Right renal cortex interstitium (tissue), 3 donors: ENCODE data around the gene KDM5C. TPM values are rescaled to one million over a fixed set of nuclear protein-coding genes. Genes with fewer than 3 reads are reported as not detected.

ENCODE experiments used
- DNase-seq, 3 donors: peaks; one replicate each; pipeline ENCODE4 v3.0.0-alpha.2; 2013; ENCODE audit warnings: low read depth in 3 of 3, low spot score in 2 of 3
- polyA plus RNA-seq, 3 donors: library from polyadenylated mRNA; unstranded; fragments of 120-200 nt; gene quantifications; one replicate each; pipeline ENCODE4 v1.2.1, GENCODE V29; 2013; ENCODE audit not compliant: insufficient read length in 3 of 3

Gene KDM5C
- polyA plus RNA-seq, 3 donors, result 59.8 to 71.3 (median 66.8) TPM

DNA sequence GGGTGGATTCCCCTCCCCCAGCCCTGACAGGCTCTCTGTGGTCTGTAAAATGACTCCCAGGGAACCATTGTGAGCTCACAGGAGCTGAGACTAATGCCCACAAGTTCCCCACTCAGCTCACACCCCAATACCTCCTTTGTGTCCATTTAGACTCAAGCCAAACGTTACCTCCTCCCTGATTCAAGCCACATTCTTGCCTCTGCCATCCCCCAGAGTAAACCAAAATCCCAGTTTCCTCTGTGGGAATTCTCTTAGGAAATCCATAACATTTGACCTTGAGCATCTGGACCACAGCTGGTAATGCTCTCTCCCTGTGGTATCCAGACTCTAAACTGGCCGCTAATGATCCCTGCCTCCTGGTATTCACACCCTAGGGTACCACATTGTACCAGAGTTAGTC lies 26.3 kb upstream of the KDM5C start:
- no peak for DNase-seq

DNA sequence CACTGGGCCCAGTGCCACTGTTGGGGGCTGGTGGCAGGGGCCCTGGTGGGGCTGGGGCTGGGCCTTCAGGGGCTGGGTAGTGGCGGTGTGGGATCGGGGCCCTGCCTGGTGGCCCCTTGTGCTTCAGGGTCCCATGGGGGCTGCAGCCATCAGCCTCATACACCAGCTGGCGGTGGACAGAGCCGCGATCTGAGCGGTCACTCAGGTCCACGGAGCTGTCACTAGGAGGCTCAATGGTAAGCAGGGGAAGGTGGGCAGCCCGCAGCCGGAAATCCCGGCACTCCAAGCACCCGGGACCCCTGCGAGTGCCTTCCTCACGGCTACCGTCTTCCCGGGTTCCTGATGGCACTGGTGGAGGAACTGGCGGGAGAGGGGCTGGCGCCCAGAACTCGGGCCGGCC lies 25.5 kb upstream of the KDM5C start:
- no peak for DNase-seq

DNA sequence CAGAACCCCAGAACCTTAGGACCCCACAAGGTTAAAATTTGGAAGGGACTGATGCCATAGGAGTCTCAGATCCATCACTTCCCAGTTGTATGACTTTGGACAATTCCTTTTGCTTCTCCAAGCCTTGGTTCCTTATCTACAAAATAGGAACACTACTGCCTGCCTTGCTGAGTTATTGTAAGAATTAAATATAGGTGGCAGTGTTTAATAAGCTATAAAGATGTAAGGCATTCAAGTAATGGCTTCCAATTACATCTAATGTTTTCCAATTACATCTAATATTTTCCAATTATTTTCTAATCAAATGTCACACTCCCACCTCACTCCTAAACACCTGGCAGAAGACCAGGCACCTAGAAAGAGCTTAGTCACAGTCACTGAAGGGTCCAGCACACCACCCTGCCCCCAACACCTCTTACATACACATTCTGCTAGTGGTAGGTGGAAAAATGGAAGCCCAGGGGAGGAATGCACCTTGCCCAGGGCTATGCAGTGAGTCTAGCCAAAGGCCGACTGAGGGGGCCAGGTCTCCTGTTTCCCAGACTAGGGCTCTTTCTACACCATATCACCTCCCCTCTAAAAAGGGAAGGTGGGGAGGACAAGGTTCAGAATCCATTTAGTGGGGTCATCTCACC lies 24.5 kb upstream of the KDM5C start:
- no peak for DNase-seq

DNA sequence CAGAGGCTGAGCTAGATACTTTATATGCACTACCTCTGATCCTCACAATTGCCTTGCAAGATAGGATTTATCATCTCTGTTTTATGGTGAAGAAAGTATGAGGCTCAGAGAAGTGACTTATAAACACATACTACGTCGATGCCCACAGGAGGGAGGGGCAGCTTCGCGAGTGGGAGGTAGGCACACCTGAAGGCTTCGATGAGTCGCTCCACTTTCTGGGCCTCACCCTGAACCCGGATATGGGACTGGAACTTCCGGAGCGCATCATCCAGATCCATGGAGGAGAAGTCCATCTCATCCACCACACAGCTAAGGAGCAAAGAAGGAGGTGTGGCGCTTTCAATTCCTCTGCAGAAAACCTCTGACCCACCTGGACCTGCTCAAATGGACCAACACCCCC lies 22.9 kb upstream of the KDM5C start:
- no peak for DNase-seq

DNA sequence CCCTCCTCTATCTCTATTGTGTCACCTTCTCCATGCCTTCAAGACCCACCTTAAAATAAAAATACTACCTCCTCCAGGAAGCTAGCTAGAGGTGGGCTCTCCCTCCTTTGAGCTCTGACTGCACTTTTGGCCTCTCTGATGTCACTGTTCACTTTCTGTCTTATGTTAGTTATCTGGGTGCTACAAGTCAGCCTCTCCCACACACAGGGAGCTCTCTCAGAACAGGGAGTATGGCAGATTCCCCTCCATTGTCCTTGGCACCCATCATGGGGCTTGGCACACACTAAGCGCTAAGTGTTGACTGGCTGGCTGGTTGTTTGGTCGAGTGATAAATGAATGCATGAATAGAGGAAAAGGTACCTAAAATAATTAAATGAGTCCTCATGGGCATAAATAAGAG lies 21.2 kb upstream of the KDM5C start:
- no peak for DNase-seq

DNA sequence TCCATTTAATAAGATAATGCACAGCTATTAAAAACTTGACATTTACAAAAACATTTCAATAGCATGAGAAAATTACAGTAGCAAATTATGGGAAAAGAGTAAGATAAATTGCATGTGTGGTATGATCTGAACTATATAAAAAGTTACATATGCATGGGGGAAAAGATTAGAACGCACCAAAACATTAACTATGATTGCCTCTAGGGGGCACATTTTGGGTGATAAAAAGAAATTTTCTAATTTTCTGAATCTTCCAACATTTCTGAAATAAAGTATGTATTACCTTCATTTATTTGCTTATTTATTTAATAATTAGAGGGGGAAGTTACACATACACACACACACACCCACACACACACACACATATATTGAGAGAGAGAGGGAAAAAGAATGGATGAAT lies 19.6 kb upstream of the KDM5C start:
- DNase-seq, result no peak

DNA sequence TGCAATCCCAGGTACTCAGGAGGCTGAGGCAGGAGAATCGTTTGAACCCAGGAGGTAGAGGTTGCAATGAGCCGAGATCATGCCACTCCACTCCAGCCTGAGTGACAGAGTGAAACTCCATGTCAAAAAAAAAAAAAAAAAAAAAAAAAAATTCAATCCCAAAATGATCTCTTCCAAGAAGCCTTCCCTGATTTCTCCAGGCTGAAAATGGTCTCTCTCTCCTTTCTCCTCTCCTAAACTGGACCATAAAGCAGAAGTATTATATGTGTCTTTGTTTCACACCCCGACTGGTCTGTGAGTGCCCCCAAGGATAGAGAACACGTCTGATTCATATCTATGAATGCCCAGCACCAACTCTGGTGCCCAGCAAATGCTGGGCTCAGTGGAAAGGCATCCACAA lies 17.3 kb upstream of the KDM5C start:
- DNase-seq, result no peak

DNA sequence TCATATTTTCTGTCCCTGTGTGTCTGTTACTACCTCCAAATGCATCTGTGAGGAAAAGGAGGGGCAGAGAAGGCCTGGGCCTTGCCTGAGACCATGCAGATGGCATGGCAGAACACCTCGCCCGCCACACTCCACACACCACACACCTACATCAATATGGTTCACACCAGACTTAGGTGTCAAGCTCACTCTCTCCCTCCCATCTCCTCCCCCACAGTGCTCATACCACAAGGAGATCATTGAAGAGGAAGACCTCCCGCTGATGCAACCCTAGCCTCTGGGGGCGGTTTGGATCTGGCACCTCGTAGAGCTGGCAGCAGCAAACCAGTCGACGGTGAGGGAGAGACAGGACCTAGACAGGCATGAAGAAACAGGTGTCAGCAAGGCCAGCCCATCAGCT lies 16.6 kb upstream of the KDM5C start:
- DNase-seq, result no peak

DNA sequence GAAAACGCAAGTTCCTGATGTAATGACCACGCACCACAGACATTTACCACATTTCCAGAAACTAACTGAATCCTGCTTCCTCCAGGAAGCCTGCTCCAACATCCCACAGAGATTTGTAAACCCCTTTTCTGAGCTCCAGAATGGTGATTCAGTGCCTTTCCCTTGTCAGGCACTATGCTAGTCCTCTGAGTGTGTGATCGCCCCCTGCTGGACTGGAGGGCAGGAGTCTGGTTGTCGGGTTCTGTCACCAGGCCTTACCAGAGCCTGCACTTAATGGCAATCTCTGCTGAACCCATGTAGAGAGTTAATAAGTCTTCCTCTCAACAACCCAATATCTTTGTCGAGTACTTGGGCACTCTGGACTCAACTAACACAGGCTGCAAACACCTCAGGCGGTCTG lies 14.5 kb upstream of the KDM5C start:
- DNase-seq, result no peak

DNA sequence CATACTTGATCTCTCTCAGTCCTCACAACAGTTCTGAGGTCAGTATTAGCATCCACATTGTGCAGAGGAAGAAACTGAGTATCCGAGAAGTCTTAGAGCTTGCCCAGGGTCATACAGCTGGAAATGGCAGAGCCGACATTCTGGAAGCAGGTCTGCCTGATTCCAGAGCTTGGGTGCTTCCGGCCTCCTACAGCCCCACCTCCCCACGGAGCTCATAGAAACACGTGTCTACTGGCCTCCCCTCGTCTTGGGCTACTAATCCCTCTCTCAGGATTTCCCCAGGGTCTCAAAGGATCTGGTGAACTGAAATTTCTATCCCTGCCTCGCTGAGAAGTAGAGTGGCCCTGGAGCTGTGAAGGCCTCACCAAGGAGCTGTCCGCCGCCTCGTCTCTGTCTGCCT lies 12.0 kb upstream of the KDM5C start:
- no peak for DNase-seq

DNA sequence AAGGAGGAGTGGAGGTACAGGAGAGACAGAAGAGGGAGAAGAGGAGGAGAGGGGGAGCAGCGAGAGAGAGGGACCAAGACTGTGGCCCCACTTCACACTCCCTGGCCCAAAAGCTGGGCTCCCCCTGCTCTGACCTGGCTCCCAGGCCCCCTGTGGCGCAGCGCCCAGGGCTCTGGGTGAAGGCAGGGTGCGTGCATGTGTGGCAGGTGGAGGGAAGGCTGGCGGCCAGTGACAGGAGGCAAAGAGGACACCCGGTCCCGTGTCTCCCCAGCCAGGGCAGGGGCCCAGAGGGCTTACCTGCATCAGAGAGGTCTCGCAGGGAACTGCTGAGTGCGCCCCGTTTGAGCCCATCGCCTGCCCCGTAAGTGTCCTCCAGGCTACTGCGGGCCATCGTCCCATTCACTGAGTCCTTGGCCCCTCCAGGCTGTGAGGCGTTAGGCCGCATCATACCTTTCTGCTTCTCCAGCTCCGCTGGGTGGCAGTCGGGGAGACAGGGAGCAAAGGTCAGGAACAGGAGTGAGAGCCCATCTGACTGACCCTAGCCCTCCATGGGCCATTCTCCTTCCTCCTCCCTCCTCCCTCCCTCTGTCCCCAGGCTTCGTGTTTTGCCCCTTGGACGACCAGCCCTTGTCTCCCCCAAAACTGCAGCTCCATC lies 11.1 kb upstream of the KDM5C start:
- DNase-seq, result no peak

DNA sequence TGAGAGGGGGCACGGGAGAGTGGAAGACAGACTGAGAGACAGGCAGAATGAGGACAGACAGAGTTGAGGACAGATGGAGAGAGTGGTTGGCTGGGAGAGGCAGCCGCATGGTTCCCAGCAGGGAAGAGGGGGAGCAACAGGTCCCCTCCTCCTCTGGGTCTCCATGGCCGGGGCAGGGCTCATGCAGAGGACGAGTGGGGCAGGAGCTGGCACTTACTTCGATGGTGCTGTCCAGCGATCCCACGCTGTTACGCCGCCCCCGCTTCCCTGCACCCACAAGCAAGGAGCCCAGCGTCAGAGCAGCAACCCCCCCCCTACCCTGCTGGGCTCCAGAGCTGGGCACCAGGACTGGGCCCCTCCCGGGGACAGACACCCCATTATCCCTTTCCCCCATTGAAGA lies 10.6 kb upstream of the KDM5C start:
- no peak for DNase-seq

DNA sequence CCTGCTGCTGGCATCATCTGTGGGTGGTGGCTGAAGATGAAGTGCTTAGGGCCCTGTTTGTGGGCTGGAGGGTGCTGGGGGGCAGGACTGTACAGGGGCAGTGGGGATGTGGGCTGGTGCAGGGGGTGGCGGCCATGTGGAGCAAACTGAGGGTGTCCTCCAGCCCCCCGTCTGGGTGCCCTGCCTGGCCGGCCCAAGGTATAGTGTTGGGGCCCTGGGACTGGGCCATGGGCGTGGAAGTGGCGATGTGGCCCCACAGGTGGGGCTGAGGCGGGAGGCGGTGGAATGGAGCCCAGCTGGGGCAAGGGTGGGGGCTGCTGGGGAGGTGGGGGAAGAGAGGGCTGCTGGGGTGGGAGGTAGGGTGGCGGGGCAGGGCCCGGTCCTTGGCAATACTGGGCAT lies 9.5 kb upstream of the KDM5C start:
- DNase-seq, result no peak

DNA sequence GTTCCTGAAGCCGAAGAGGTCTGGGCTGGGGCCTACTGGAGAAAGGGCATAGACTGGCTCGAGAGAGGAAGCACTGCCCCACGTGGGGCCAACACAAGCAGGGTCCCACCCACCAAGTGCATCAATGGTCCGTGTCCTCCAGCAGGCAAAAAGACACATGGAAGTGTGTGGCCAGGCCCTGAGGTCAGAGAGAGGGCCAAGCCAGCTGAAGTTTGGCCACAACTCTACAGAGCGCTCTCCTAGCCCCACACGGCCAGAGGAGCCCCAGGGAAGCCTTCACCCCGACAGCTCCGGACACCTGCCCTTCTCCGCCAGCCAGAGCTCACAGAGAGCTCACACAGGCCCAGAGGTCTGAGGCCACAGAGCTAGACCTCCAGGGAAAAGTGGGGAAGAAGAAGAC lies 8.5 kb upstream of the KDM5C start:
- no peak for DNase-seq

DNA sequence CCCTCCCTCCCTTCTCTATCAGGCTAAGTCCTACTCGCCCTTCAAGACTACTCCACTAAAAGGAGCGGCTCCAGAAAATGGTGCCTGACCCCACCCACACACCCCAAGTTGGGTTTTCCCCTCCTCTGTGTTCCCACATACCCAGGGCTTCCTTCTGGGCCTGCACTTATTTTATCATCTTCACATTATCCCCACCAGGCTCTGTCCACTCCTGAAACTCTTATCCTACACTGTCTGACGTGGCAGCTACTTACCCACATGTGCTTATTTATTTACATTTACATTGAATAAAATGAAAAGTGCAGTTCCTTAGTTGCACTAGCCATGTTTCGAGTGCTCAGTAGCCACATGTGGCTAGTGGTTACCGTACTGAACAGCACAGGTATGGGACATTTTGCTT lies 5.1 kb upstream of the KDM5C start:
- no peak for DNase-seq

DNA sequence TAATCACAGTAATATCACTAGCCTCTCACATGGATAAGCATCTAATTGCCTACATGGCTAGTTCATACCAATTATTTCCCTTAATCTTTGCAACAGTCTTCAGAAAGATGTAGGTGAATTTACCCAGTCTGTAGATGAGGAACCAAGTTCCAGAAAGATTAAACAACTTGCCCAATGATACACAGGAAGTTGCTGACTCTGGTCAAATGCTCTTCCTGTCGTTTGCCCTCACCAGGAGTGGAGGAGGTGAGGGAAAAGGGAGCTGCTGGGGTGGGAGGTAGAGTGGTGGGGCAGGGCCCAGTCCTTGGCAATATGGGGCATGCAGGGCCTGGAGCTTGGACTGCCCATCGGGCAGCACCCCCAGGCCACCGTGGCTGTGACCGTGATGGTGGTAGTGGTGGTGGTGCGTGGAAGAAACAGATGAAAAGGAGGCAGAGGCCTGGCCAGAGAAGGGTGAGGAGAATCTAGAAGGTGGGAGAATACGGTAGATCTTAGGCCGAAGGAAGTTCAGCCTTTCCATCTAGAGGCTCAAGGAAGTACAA lies 2.3 kb upstream of the KDM5C start:
- DNase-seq, result no peak

DNA sequence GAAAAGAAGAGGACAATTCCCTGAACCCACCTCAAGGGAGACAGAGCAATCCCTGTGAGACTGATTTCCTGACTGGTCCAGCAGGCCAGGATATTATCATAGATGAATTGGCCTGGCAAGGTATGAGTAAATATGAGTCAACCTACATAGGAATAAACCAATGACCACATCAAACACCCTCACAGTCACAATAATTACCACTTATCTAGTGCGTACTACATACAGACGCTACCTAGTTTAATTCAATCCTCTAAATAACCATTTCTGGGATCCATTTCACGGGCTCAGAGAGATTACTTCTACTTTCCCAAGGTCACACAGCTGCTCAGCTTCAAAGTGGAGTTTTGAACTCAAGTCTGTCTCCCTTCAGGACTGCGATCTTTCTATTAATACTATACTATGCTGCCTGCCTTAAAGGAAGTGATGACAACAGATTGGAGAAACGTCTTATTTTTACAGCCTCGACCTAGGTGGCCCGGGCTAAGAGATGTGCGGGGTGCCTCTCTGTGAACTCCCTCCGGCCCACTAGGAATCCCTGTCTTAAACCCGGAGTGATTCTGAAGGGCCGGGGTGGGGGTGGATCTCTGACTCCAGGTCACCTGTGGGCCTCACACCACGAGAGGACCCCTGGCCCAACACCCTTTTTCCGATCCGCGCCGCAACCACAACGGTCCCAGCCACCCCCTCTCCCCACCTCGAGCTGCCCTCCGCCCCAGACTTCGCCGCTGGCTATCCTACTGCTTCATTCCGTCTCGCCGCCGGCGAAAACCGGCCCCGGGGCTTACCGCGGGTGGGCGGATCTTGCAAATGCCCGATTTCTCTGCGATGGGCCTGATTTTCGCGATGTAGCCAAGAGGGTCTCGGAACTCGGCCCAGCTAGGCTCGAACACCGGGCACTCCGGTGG lies 800 bp downstream of the KDM5C start:
- DNase-seq, result no peak

DNA sequence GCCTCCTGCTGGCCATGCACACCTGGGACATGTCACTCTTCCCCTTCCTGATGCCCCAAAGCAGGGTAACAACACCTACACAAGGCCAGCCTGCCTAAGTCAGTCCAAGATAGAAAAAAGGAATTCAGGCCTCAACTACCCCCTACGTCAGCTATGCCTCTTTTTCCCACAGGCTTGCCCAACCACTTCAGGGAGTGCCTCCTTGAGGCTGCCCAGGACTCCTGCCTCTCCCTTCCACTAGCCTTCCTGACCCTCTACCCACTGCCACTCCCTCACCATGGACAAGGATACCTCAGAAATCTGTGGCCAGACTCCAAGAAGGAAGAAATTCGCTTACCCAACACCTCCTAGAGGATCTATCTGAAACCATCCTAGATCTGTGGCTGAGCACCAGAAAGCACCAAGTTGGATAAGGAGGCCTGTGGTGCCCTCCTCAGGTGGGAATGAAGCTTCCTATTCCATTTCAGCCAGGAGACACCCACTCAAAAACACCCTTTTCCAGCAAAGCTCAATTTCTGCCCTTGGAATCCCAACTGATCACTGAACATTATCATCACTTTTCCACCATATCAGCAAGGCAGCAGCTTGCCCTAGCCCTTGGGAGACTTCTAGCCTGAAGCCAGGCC lies 1.8 kb downstream of the KDM5C start:
- no peak for DNase-seq

DNA sequence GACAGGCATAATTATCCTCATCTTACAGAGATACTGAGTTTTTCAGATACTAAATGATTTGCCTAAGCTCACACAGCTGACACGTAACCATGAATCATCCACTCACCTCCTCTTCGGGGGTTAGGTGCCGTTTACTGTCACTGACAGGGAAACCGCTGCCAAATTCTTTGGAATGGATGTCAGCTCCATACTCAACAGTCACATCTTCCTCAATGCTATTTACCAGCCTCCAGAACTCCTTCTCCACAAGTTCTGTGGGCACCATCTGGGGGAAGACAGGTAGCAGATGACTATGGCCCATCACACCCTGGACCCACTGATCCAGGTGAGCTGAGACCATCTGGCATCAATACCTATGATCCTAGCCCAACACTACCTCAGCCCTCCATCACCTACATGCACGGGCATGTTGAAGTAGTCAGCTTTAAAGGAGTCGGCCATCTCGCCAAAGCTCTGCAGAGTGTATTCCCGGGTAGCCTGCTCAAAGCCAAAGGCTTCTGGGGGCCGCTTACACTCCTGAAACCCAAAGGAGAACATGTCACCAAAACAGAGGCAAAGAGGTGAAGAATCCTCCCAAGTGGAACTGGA lies 13.5 kb downstream of the KDM5C start:
- no peak for DNase-seq

DNA sequence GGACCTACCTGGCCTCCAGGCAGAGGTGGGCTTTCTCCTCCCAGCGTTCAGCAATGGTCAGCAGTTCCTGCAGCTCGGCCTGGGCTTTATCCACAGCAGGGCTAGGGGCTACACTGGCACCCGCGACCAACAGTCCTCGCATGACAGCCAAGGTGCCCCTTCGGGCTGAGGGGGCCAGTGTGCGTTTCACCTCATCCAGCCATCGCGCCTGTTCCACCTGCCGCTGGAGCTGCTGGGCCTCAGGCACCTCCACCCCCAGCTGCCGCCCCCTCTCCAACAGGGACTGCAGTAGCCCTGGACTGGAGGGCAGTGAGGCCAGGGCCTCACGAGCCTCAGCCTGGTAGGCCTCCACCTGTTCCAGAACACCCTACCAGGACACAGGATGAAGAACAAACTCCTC lies 28.3 kb downstream of the KDM5C start:
- no peak for DNase-seq

DNA sequence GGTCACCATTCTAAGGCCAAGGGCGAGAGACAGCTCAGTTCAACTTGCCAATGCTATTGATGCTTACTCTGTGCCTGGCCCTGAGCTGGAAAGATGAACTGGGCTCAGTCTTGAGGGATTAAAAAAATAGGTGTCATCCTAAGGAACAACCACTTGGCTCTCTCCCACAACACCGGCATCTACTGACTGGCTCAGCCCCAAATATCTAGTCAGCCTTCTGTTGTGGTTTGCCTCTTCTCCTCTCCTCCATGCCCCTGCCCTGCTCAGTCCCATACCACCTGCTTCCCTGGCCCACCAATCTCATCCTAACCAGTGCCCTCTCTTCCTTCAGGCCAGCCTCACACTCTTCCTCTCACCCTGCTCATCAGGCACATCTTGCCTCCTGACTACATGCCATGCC lies 29.6 kb downstream of the KDM5C start:
- no peak for DNase-seq
